PC-3 (cell line): Measurements from ENCODE around the gene ZNF777. TPM values are rescaled to one million over a fixed set of nuclear protein-coding genes. Genes with fewer than 3 reads are reported as not detected.

Source experiments
- ATAC-seq: fragments of 200-7000 bp; cut with Tn5 transposase; 2 replicates; pipeline ENCODE4 v1.9.1; 2020; ENCODE audit warnings: mild to moderate bottlenecking, moderate library complexity
- BruUV-seq: library from RNA; stranded (reverse); fragments of 400-500 nt; replicated peaks from 2 replicates; lab custom pipeline; 2021; lab: Mats Ljungman, UMichigan
- CTCF ChIA-PET: fragments of 300-600 bp; sonication (Branson Sonifier 250); formaldehyde crosslinking; loops from one replicate; lab custom pipeline; 2022; ENCODE audit warnings: antibody characterized with exemption; lab: Charles Lee
- POLR2A ChIA-PET: fragments of 300-600 bp; sonication (Branson Sonifier 250); formaldehyde crosslinking; loops from one replicate; lab custom pipeline; 2022; ENCODE audit warnings: antibody characterized with exemption; ENCODE audit not compliant: unreplicated experiment; lab: Charles Lee
- DNase-seq: peaks from one replicate; pipeline ENCODE4 v3.0.0-alpha.2; 2015
- H2AFZ ChIP-seq: fragments of 300-600 bp; sonication (generic); 2 replicates; pipeline ENCODE4 v1.6.0; 2016; ENCODE audit warnings: antibody characterized with exemption, low read length
- H3F3A ChIP-seq: fragments of 300-600 bp; sonication (generic); one replicate; pipeline ENCODE4 v1.6.0; 2017; ENCODE audit warnings: antibody characterized with exemption, low read length, control low read depth, mild to moderate bottlenecking; ENCODE audit not compliant: unreplicated experiment
- H3K27ac ChIP-seq: fragments of 300-600 bp; sonication (generic); 2 replicates; pipeline ENCODE4 v1.5.1; 2016; ENCODE audit warnings: mild to moderate bottlenecking, low read length
- H3K27me3 ChIP-seq: fragments of 300-600 bp; sonication (generic); 2 replicates; pipeline ENCODE4 v1.6.1; 2016; ENCODE audit warnings: low read length, mixed read lengths
- H3K36me3 ChIP-seq: fragments of 300-600 bp; sonication (generic); 2 replicates; pipeline ENCODE4 v1.6.1; 2016; ENCODE audit warnings: low read depth, mixed run types, low read length, mixed read lengths
- H3K4me1 ChIP-seq: fragments of 300-600 bp; sonication (generic); 2 replicates; pipeline ENCODE4 v1.5.1; 2016; ENCODE audit warnings: low read length; ENCODE audit not compliant: insufficient read depth
- H3K4me2 ChIP-seq: fragments of 300-600 bp; sonication (generic); 2 replicates; pipeline ENCODE4 v1.6.0; 2016; ENCODE audit warnings: low read length
- H3K4me3 ChIP-seq: fragments of 300-600 bp; sonication (generic); 2 replicates; pipeline ENCODE4 v1.5.1; 2016; ENCODE audit warnings: mild to moderate bottlenecking, low read length, mixed read lengths
- H3K79me2 ChIP-seq: fragments of 300-600 bp; sonication (generic); 2 replicates; pipeline ENCODE4 v1.6.1; 2017; ENCODE audit warnings: low read length, mixed read lengths
- H3K9ac ChIP-seq: fragments of 300-600 bp; sonication (generic); 2 replicates; pipeline ENCODE4 v1.6.0; 2016; ENCODE audit warnings: mild to moderate bottlenecking, low read length
- H3K9me2 ChIP-seq: fragments of 300-600 bp; sonication (generic); replicated peaks from 2 replicates; pipeline ENCODE4 v1.6.1; 2016; ENCODE audit warnings: mixed run types, low read length, mixed read lengths
- H3K9me3 ChIP-seq: fragments of 300-600 bp; sonication (generic); 2 replicates; pipeline ENCODE4 v1.6.1; 2016; ENCODE audit warnings: low read length, mixed read lengths
- H4K20me1 ChIP-seq: fragments of 300-600 bp; sonication (generic); 2 replicates; pipeline ENCODE4 v1.6.1; 2016; ENCODE audit warnings: low read length, mixed read lengths
- EZH2 ChIP-seq: fragments of 300-600 bp; sonication (generic); IDR thresholded peaks from one replicate; pipeline ENCODE4 v1.6.1; 2017; ENCODE audit warnings: antibody characterized with exemption, mild to moderate bottlenecking, low read length; ENCODE audit not compliant: unreplicated experiment
- EZH2phosphoT487 ChIP-seq: fragments of 300-600 bp; sonication (generic); IDR thresholded peaks from 2 replicates; pipeline ENCODE4 v1.6.1; 2018; ENCODE audit warnings: mild to moderate bottlenecking, antibody characterized with exemption, low read length, borderline replicate concordance
- intact Hi-C: fragments of 100-400 bp; cut with micrococcal nuclease; formaldehyde crosslinking; loops from 2 replicates; pipeline ENCODE4 v1.9.0; 2023
- total RNA-seq: library from RNA; depleted of rRNA; stranded (reverse); fragments of >200 nt; gene quantifications from 2 replicates; pipeline ENCODE4 v1.2.3, GENCODE V29; 2014
- TF ChIP-seq, protein P1 (sequence below): fragments of 300-600 bp; sonication (generic); conservative IDR thresholded peaks from 2 replicates; pipeline ENCODE4 v1.5.1; 2017; ENCODE audit warnings: antibody characterized with exemption, low read depth, mild to moderate bottlenecking, low read length

ZNF777 gene
- total RNA-seq, 1 experiment from 2014 or later: 9.9 TPM

DNA sequence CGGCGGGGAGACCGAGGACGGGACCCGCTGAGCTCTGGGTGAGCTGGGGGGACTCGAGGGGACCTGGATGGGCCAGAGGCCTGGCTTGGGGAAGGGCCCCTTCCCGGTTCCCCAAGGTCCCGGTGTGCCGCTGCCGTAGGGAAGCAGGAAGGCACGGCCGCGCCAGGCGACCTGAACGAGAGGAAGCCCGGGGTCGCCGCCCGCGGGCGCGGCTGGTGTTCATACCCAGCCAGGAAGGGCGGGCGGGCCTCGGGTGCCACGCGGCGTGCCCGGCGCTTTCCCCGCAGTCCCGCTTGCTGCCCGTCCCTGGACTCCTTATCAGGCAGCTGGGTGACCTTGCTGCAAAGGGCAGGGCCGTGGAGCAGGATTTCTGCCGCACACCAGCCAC is 38.0 kb downstream of the ZNF777 start:
- H2AFZ ChIP-seq: peak overlapping the region; percentile 79
- no TSS peak for BruUV-seq
- no peak overlapping the region for H3K9ac ChIP-seq
- no peaks in the 10 kb centered on the region for H3F3A ChIP-seq
- 0 out of 2 replicates have a peak overlapping the region, but pooled peaks have one; percentile 41 for H3K4me2 ChIP-seq
- DNase-seq (no peak), ATAC-seq (no peak)
- CTCF ChIA-PET: interaction anchor here (0.6 kb wide), 1 partner anchor 295 kb away, joined by 12 read pairs; no protein-coding TSS in a partner anchor
- TF ChIP-seq EZH2phosphoT487: no peak
- TF ChIP-seq, protein P1, sequence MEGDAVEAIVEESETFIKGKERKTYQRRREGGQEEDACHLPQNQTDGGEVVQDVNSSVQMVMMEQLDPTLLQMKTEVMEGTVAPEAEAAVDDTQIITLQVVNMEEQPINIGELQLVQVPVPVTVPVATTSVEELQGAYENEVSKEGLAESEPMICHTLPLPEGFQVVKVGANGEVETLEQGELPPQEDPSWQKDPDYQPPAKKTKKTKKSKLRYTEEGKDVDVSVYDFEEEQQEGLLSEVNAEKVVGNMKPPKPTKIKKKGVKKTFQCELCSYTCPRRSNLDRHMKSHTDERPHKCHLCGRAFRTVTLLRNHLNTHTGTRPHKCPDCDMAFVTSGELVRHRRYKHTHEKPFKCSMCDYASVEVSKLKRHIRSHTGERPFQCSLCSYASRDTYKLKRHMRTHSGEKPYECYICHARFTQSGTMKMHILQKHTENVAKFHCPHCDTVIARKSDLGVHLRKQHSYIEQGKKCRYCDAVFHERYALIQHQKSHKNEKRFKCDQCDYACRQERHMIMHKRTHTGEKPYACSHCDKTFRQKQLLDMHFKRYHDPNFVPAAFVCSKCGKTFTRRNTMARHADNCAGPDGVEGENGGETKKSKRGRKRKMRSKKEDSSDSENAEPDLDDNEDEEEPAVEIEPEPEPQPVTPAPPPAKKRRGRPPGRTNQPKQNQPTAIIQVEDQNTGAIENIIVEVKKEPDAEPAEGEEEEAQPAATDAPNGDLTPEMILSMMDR: no peak
- no peak for TF ChIP-seq EZH2
- H3K27ac ChIP-seq: no peak overlapping the region
- no peaks in the 10 kb centered on the region for H3K9me2 ChIP-seq
- no peaks in the 10 kb centered on the region for H3K36me3 ChIP-seq
- no peaks in the 10 kb centered on the region for H4K20me1 ChIP-seq
- H3K79me2 ChIP-seq: no peaks in the 10 kb centered on the region
- H3K4me1 ChIP-seq: peaks cover 5% of the 10 kb centered on the region; the same call in 1 of the 2 replicates
- POLR2A ChIA-PET: no interaction called here
- H3K9me3 ChIP-seq: no peaks in the 10 kb centered on the region
- H3K27me3 ChIP-seq: no peaks in the 10 kb centered on the region
- H3K4me3 ChIP-seq: 0 out of 2 replicates have a peak overlapping the region, but pooled peaks have one; percentile 31
- intact Hi-C loops: loop anchor here (1.0 to 10.0 kb wide), 5 partner anchors 37 to 202 kb away; partner anchors contain the start of genes ZNF746 and ZNF783

DNA sequence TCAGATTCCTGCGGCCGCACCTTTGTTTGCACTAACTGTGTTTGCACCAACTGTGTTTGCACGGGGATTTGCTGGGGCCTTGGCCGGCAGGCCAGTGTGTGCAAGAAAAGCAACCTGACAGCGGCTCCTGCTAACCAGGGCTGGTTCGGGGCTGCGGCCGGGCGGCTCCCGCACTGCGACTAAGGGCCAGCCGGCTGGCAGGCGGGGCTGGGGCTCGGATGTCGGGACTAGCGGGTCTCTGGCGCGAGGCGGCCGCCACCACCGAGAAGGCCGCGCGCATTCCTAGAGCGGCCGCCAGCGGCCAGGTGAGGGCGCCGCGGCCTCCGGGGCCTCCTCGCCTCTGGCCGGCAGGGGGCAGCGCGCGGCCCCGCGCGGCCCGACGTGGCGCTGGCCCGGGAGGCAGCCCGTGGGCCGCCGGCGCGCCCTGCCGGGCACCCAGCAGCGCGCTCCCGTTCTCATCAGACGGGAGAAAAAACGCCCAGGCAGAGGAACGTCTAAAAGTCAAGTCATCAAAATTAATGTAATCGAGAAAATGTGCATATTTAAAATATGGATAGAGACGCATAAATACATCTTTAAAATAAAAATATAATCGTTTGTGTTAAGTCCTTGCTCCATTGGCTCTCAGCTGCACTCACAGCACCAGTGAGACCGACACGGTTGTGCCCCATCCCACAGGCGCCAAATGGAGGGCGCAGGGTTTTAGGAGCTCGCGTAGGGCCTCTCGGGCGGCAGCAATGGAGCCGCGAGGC is 38.5 kb downstream of the ZNF777 start:
- no TSS peak for BruUV-seq
- Histone ChIP-seq H3K4me3 (peak overlapping the region; percentile 61), H3K9me2 (no peaks in the 10 kb centered on the region), H3K27me3 (no peaks in the 10 kb centered on the region), H3K9ac (peak overlapping the region; percentile 66), H3K27ac (no peak overlapping the region), H3K4me1 (peaks cover 5% of the 10 kb centered on the region; the same call in 1 of the 2 replicates), H2AFZ (peak overlapping the region; percentile 94), H3K9me3 (no peaks in the 10 kb centered on the region), H3K4me2 (peak overlapping the region; percentile 82), H4K20me1 (no peaks in the 10 kb centered on the region), H3K36me3 (no peaks in the 10 kb centered on the region), H3F3A (no peaks in the 10 kb centered on the region), H3K79me2 (no peaks in the 10 kb centered on the region)
- peak; percentile 85 for DNase-seq
- intact Hi-C loops: loop anchor here (1.0 to 10.0 kb wide), 5 partner anchors 38 to 202 kb away; partner anchors contain the start of genes ZNF746 and ZNF783
- ChIA-PET CTCF (interaction anchor here (0.6 kb wide), 1 partner anchor 295 kb away, joined by 12 read pairs; no protein-coding TSS in a partner anchor), POLR2A (no interaction called here)
- peak; percentile 97 for ATAC-seq
- TF ChIP-seq EZH2: no peak
- TF ChIP-seq, protein P1: peak; percentile 45
- TF ChIP-seq EZH2phosphoT487: no peak

DNA sequence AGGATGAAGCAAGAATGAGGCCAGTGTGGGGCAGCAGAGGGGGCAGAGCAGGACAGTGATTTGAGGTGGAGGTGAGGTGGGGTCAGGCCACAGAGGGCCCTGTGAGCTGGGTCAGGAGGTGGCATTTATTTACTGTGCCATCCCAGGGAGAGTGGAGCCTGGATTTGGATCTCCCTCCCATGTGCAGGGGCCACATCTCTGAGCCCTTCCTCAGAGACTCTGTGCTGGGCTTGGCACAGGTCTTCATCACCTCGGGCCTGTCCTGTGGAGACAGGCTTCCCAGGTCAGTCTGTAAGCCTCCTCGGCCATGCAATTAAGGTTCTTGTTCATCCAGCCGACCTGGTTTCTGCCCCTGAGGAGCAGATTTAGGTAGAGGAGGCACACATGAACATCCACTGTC is 40.9 kb downstream of the ZNF777 start:
- POLR2A ChIA-PET: no interaction called here
- DNase-seq: no peak
- ATAC-seq: no peak
- CTCF ChIA-PET: no interaction called here
- Histone ChIP-seq H2AFZ (no peak overlapping the region), H3K36me3 (no peaks in the 10 kb centered on the region), H3K4me1 (peaks cover 5% of the 10 kb centered on the region; the same call in 1 of the 2 replicates), H3K27ac (no peak overlapping the region), H4K20me1 (no peaks in the 10 kb centered on the region), H3F3A (no peaks in the 10 kb centered on the region), H3K4me3 (no peak overlapping the region), H3K9ac (no peak overlapping the region), H3K9me2 (no peaks in the 10 kb centered on the region), H3K9me3 (no peaks in the 10 kb centered on the region), H3K27me3 (no peaks in the 10 kb centered on the region), H3K4me2 (no peak overlapping the region), H3K79me2 (no peaks in the 10 kb centered on the region)
- no TSS peak for BruUV-seq
- TF ChIP-seq EZH2: no peak
- TF ChIP-seq, protein P1: no peak
- no peak for TF ChIP-seq EZH2phosphoT487
- intact Hi-C loops: loop anchor here (10.0 kb wide), 1 partner anchor 205 kb away; no protein-coding TSS in a partner anchor
